ENCODE data around the gene CHN2. TPM values are rescaled to one million over a fixed set of nuclear protein-coding genes. Genes with fewer than 3 reads are reported as not detected.

Gene CHN2
- total RNA-seq, 2 experiments from 2014 or later, result 2.1 to 3.5 TPM

- Mint-ChIP-seq H3K4me1 (ENCODE audit: low read depth) (no peaks in the 10 kb centered on the region), H3K27ac (no peak overlapping the region), H3K27me3 (no peaks in the 10 kb centered on the region), H3K4me3 (no peak overlapping the region), H3K9me3 (no peaks in the 10 kb centered on the region), H3K36me3 (ENCODE audit: low read depth) (no peaks in the 10 kb centered on the region)
- Histone ChIP-seq H3K36me3 (ENCODE audit: insufficient read depth, low read length) (no peaks in the 10 kb centered on the region), H3K4me1 (ENCODE audit: insufficient read depth, low read length) (no peaks in the 10 kb centered on the region), H3K4me3 (ENCODE audit: low read length) (no peak overlapping the region), H3K27me3 (ENCODE audit: control insufficient read depth in 1 of 2, insufficient read depth in 2 of 2, low read length in 2 of 2) (no peaks in the 10 kb centered on the region), H3K9me3 (ENCODE audit: control insufficient read depth in 1 of 2, insufficient read depth in 1 of 2, low read length in 2 of 2) (no peaks in the 10 kb centered on the region), H3K27ac (ENCODE audit: low read depth in 1 of 2, low read length in 2 of 2) (no peak overlapping the region)
- DNase-seq (no peak), ATAC-seq (ENCODE audit: poor library complexity) (no peak)
- ChIA-PET CTCF (no interaction called here), POLR2A (no interaction called here)
- intact Hi-C loops (cut with DNase I, micrococcal nuclease), result no loop called here
- no peak for TF ChIP-seq CTCF (IDR thresholded peaks at IDR 0.05)
These were observed 232.0 kb downstream of the CHN2 start for GRCh38 chr7:29426587-29426986.

GRCh38 chr7:29429401-29429800, 234.8 kb downstream of the CHN2 start:
- H3K9me3 Mint-ChIP-seq, result no peaks in the 10 kb centered on the region
- no peak overlapping the region for H3K4me3 ChIP-seq (ENCODE audit: low read length)
- no peaks in the 10 kb centered on the region for H3K36me3 ChIP-seq (ENCODE audit: insufficient read depth, low read length)
- no peak overlapping the region for H3K27ac Mint-ChIP-seq
- ATAC-seq (ENCODE audit: poor library complexity) (no peak), DNase-seq (no peak)
- H3K4me1 Mint-ChIP-seq (ENCODE audit: low read depth), result no peaks in the 10 kb centered on the region
- H3K9me3 ChIP-seq (ENCODE audit: control insufficient read depth in 1 of 2, insufficient read depth in 1 of 2, low read length in 2 of 2), result no peaks in the 10 kb centered on the region
- ChIA-PET POLR2A (no interaction called here), CTCF (interaction anchor here (0.9 kb wide), 1 partner anchor 507 kb away, joined by 3 read pairs; no protein-coding TSS in a partner anchor)
- no peaks in the 10 kb centered on the region for H3K4me1 ChIP-seq (ENCODE audit: insufficient read depth, low read length)
- no peaks in the 10 kb centered on the region for H3K27me3 Mint-ChIP-seq
- no peaks in the 10 kb centered on the region for H3K36me3 Mint-ChIP-seq (ENCODE audit: low read depth)
- H3K27ac ChIP-seq (ENCODE audit: low read depth in 1 of 2, low read length in 2 of 2), result no peak overlapping the region
- H3K27me3 ChIP-seq (ENCODE audit: control insufficient read depth in 1 of 2, insufficient read depth in 2 of 2, low read length in 2 of 2), result no peaks in the 10 kb centered on the region
- intact Hi-C loops (cut with DNase I, micrococcal nuclease), result no loop called here
- no peak for TF ChIP-seq CTCF (IDR thresholded peaks at IDR 0.05)
- H3K4me3 Mint-ChIP-seq, result no peak overlapping the region

- ATAC-seq (ENCODE audit: poor library complexity) (no peak), DNase-seq (no peak)
- Mint-ChIP-seq H3K4me3 (no peak overlapping the region), H3K4me1 (ENCODE audit: low read depth) (no peaks in the 10 kb centered on the region), H3K36me3 (ENCODE audit: low read depth) (no peaks in the 10 kb centered on the region), H3K9me3 (no peaks in the 10 kb centered on the region), H3K27ac (no peak overlapping the region), H3K27me3 (no peaks in the 10 kb centered on the region)
- no peaks in the 10 kb centered on the region for H3K9me3 ChIP-seq (ENCODE audit: control insufficient read depth in 1 of 2, insufficient read depth in 1 of 2, low read length in 2 of 2)
- H3K4me3 ChIP-seq (ENCODE audit: low read length), result no peak overlapping the region
- H3K27me3 ChIP-seq (ENCODE audit: control insufficient read depth in 1 of 2, insufficient read depth in 2 of 2, low read length in 2 of 2), result no peaks in the 10 kb centered on the region
- no peaks in the 10 kb centered on the region for H3K4me1 ChIP-seq (ENCODE audit: insufficient read depth, low read length)
- intact Hi-C loops (cut with DNase I, micrococcal nuclease), result no loop called here
- no peak for TF ChIP-seq CTCF (IDR thresholded peaks at IDR 0.05)
- no peaks in the 10 kb centered on the region for H3K36me3 ChIP-seq (ENCODE audit: insufficient read depth, low read length)
- no peak overlapping the region for H3K27ac ChIP-seq (ENCODE audit: low read depth in 1 of 2, low read length in 2 of 2)
- POLR2A ChIA-PET, result no interaction called here
- CTCF ChIA-PET, result interaction anchor here (1.4 kb wide), 1 partner anchor 22 kb away, joined by 3 read pairs; no protein-coding TSS in a partner anchor
These were observed 235.8 kb downstream of the CHN2 start for GRCh38 chr7:29430279-29430949.

All from CD4-positive, alpha-beta T cell (primary cell).